H1 (cell line): ENCODE results near the gene PARD3.

ENCODE experiments used
- CREB1 ChIP-seq: IDR thresholded peaks from 2 replicates; pipeline ENCODE4 v1.6.1; 2012; ENCODE audit warnings: inconsistent platforms
- JUND ChIP-seq: IDR thresholded peaks from 2 replicates; pipeline ENCODE4 v1.6.1; 2011; ENCODE audit warnings: mild to moderate bottlenecking, improper control_type of control experiment, low read length
- KDM1A ChIP-seq: fragments of 200-600, 300-600 bp; sonication (generic); IDR thresholded peaks from 2 replicates; pipeline ENCODE4 v1.7.1; 2016; ENCODE audit warnings: mild to moderate bottlenecking, low read length, borderline replicate concordance
- POLR2A ChIP-seq, 2 experiments: IDR thresholded peaks; 1 replicate in 1 of 2; 2 replicates in 1 of 2; pipeline ENCODE4 v1.6.1; 2011; ENCODE audit warnings: low read depth in 2 of 2, low read length in 2 of 2, mild to moderate bottlenecking in 2 of 2; ENCODE audit errors: control extremely low read depth in 1 of 2
- ZNF274 ChIP-seq: IDR thresholded peaks from 2 replicates; pipeline ENCODE4 v1.7.0; 2012; ENCODE audit warnings: low read length, borderline replicate concordance; ENCODE audit errors: extremely low read depth

DNA sequence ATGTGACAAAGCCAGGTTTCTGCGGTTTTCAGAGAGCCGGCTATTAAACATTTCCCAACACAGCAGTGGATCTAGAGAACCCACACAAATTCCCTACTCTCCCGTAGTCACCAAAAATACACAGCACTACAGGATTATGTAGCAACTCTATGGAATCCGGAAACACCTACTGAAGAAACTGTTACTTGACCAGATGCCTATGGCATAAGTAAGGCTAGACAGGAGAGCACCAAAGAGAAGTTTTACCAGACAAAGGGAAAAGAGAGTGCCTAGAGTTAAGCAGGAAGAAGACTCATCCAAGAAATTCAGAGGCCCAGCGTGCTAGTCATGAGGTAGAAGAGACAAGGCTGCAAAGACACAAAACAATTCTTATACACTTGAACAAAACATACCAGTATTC, 321.1 kb downstream of the PARD3 start:
- no peak for TF ChIP-seq POLR2A (IDR thresholded peaks at IDR 0.05; ENCODE audit: control extremely low read depth in 1 of 2, low read depth in 2 of 2, low read length in 2 of 2)
- no peak for TF ChIP-seq JUND
- no peak for TF ChIP-seq ZNF274
- TF ChIP-seq KDM1A, result no peak
- no peak for TF ChIP-seq CREB1
